GM18498 (cell line): ENCODE results near the gene SPTBN5.

ENCODE experiments used
- ATAC-seq: cut with Tn5 transposase; IDR thresholded peaks from one replicate; pipeline ENCODE4 v1.9.1; 2021; ENCODE audit warnings: mild to moderate bottlenecking, moderate library complexity; ENCODE audit not compliant: unreplicated experiment

SPTBN5 gene

GRCh38 chr15:41904541-41905005, 10.7 kb upstream of the SPTBN5 start:
- ATAC-seq: peak; percentile 68

- no peak for ATAC-seq
Observed at GRCh38 chr15:41903782-41904181, 9.9 kb upstream of the SPTBN5 start.

- ATAC-seq: no peak
Observed at GRCh38 chr15:41901431-41901830, 7.6 kb upstream of the SPTBN5 start.

- ATAC-seq: no peak
Observed at GRCh38 chr15:41900526-41901380, 6.9 kb upstream of the SPTBN5 start.

- ATAC-seq: no peak
Observed at GRCh38 chr15:41899854-41900442, 6.1 kb upstream of the SPTBN5 start.

GRCh38 chr15:41897363-41897799, 3.5 kb upstream of the SPTBN5 start:
- ATAC-seq: no peak

GRCh38 chr15:41896566-41896965, 2.7 kb upstream of the SPTBN5 start:
- ATAC-seq: no peak

- no peak for ATAC-seq
Observed at GRCh38 chr15:41895957-41896356, 2.1 kb upstream of the SPTBN5 start.

- no peak for ATAC-seq
Observed at GRCh38 chr15:41895491-41895890, 1.6 kb upstream of the SPTBN5 start.

- ATAC-seq: peak; percentile 95
Observed at GRCh38 chr15:41894791-41895463, 1.1 kb upstream of the SPTBN5 start.

- peak; percentile 4 for ATAC-seq
Observed at GRCh38 chr15:41894251-41894790, 468 bp upstream of the SPTBN5 start.

- no peak for ATAC-seq
Observed at GRCh38 chr15:41892621-41893421, 1.0 kb downstream of the SPTBN5 start.

GRCh38 chr15:41891946-41892345, 1.9 kb downstream of the SPTBN5 start:
- no peak for ATAC-seq

GRCh38 chr15:41891226-41891625, 2.6 kb downstream of the SPTBN5 start:
- ATAC-seq: no peak

- no peak for ATAC-seq
Observed at GRCh38 chr15:41890050-41890690, 3.7 kb downstream of the SPTBN5 start.

GRCh38 chr15:41888662-41889253, 5.1 kb downstream of the SPTBN5 start:
- ATAC-seq: no peak

- no peak for ATAC-seq
Observed at GRCh38 chr15:41887893-41888292, 6.0 kb downstream of the SPTBN5 start.

GRCh38 chr15:41887161-41887560, 6.7 kb downstream of the SPTBN5 start:
- ATAC-seq: no peak

- no peak for ATAC-seq
Observed at GRCh38 chr15:41886741-41887140, 7.1 kb downstream of the SPTBN5 start.

GRCh38 chr15:41885841-41886240, 8.0 kb downstream of the SPTBN5 start:
- ATAC-seq: no peak
